H7 (cell line): ENCODE measurements around the gene FUT3. TPM values are rescaled to one million over a fixed set of nuclear protein-coding genes. Genes with fewer than 3 reads are reported as not detected.
"Not testable (repeated sequence)": the region's sequence is repeated elsewhere in the genome, so short reads cannot be mapped to it uniquely, and the experiment has no call there.

Source experiments
- DNase-seq: peaks from one replicate; pipeline ENCODE4 v3.0.0; 2012
- H3K27me3 ChIP-seq: 2 replicates; pipeline ENCODE4 v1.6.0; 2011; ENCODE audit warnings: mild to moderate bottlenecking, low read length; ENCODE audit not compliant: control insufficient read depth, insufficient read depth
- H3K36me3 ChIP-seq: replicated peaks from 2 replicates; pipeline ENCODE4 v1.5.1; 2011; ENCODE audit warnings: low read length; ENCODE audit not compliant: control insufficient read depth, insufficient read depth
- H3K4me3 ChIP-seq: 2 replicates; pipeline ENCODE4 v1.5.1; 2011; ENCODE audit warnings: low read depth, mild to moderate bottlenecking, control low read depth, low read length, moderate library complexity; ENCODE audit not compliant: insufficient read depth
- total RNA-seq: library from RNA; depleted of rRNA; stranded (reverse); fragments of >200 nt; shearing (Covaris generic); gene quantifications from 2 replicates; pipeline ENCODE4 v1.2.3, GENCODE V29; 2014

Gene FUT3
- total RNA-seq, 1 experiment from 2014 or later = not detected

DNA sequence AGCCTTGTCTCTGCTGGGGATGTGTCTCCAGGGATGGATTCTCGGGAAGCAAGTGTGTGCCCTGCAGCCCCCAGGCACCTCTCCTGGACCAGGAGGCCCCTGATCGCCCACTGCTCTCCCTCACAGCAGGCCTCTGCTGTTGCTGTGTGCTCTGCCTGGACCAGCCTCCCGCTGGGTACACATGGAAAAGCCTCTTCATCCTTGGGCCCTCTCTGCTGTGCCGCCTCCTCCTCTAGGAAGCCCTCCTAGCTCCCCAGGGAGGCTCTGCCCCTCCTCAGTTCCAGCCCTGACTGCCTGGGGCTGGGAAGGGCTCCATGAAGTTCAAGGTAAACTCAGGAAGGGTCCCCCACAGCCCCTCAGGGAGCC, 40.3 kb upstream of the FUT3 start:
- Histone ChIP-seq H3K27me3 (no peaks in the 10 kb centered on the region; the same call in 1 of the 2 replicates), H3K36me3 (peaks cover 2% of the 10 kb centered on the region), H3K4me3 (no peak overlapping the region)
- no peak for DNase-seq

GRCh38 chr19:5890099-5890498, 38.9 kb upstream of the FUT3 start:
- Histone ChIP-seq H3K4me3 (no peak overlapping the region), H3K36me3 (no peaks in the 10 kb centered on the region; the same call in 1 of the 2 replicates), H3K27me3 (no peaks in the 10 kb centered on the region; the same call in 1 of the 2 replicates)
- peak; percentile 56 for DNase-seq

- peak; percentile 46 for DNase-seq
- H3K36me3 ChIP-seq = no peaks in the 10 kb centered on the region
- no peaks in the 10 kb centered on the region; the same call in 1 of the 2 replicates for H3K27me3 ChIP-seq
- H3K4me3 ChIP-seq = no peak overlapping the region
These were observed 38.2 kb upstream of the FUT3 start for GRCh38 chr19:5889288-5889971.

- not testable (repeated sequence) for H3K36me3 ChIP-seq, DNase-seq, H3K4me3 ChIP-seq, H3K27me3 ChIP-seq
These were observed 33.0 kb upstream of the FUT3 start for GRCh38 chr19:5884065-5884811.

DNA sequence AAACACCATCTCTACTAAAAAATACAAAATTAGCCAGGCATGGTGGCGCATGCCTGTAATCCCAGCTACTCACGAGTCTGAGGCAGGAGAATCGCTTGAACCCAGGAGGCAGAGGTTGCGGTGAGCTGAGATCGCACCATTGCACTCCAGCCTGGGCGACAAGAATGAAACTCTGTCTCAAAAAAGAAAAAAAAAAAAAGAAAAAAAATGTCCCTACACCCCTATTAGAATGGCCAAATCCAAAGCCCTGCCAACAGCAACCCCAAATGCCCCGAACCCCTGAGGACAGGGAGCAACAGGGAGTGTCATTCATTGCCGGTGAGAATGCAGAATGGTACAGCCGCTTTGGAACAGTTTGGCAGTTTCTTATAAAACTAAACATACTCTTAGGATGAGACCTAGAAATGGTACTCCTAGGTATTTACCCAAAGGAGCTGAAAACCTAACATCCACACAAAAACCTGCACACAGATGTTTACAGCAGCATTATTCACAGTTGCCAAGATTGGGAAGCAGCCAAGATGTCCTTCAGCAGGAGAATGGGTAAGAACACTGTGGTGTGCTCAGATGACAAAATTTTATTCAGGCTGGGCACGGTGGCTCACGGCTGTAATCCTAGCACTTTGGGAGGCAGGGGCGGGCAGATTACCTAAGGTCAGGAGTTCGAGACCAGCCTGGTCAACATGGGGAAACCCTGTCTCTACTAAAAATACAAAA, 32.1 kb upstream of the FUT3 start:
- DNase-seq, H3K36me3 ChIP-seq, H3K4me3 ChIP-seq, H3K27me3 ChIP-seq: not testable (repeated sequence)

GRCh38 chr19:5882421-5882968, 31.2 kb upstream of the FUT3 start:
- Histone ChIP-seq H3K27me3 (no peaks in the 10 kb centered on the region), H3K36me3 (no peaks in the 10 kb centered on the region), H3K4me3 (no peak overlapping the region)
- no peak for DNase-seq

- no peaks in the 10 kb centered on the region for H3K36me3 ChIP-seq
- H3K27me3 ChIP-seq = no peaks in the 10 kb centered on the region
- no peak overlapping the region for H3K4me3 ChIP-seq
- DNase-seq = peak; percentile 68
These were observed 30.5 kb upstream of the FUT3 start for GRCh38 chr19:5881543-5882299.

DNA sequence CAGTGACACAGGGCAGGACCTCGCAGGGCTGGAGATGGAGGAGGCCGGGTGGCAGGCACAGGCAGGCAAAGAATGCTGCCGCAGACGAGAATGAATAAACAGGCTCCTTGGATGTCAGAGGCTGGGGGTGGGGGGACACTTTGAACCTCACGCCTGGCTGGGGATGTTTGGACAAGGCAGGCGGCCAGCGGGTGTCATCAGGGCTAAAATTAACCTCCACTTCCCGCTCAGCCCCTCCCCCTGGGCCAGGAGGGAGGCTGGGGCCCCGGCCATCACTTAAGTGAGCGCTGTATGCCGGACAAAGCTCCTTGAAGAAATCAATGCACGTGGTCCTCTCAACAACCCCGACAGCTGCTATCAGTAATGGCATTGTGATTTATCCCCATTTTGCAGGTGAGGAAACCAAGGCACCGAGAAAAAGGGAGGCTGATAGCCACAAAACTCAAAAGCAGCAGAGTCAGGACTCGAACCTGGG, 29.4 kb upstream of the FUT3 start:
- peak; percentile 77 for DNase-seq
- H3K27me3 ChIP-seq = no peaks in the 10 kb centered on the region
- no peaks in the 10 kb centered on the region for H3K36me3 ChIP-seq
- no peak overlapping the region for H3K4me3 ChIP-seq

DNA sequence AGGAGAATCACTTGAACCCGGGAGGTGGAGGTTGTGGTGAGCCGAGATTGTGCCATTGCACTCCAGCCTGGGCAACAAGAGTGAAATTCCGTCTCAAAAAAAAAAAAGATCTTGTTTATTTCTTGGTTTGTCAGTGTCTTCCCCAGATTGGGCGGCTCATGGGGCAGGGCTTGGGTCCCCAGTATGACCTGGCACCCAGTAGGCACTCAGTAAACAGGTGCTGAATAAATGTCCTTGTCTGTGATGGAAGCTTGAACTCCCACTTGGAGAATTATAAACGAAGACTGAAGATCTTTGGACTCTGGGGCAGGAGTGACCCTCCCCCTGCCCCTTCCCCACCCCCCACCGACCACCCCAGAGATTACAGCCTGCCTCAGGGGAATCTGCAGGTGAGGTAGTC, 28.9 kb upstream of the FUT3 start:
- H3K27me3 ChIP-seq = no peaks in the 10 kb centered on the region
- H3K36me3 ChIP-seq = no peaks in the 10 kb centered on the region
- H3K4me3 ChIP-seq = no peak overlapping the region
- no peak for DNase-seq

DNA sequence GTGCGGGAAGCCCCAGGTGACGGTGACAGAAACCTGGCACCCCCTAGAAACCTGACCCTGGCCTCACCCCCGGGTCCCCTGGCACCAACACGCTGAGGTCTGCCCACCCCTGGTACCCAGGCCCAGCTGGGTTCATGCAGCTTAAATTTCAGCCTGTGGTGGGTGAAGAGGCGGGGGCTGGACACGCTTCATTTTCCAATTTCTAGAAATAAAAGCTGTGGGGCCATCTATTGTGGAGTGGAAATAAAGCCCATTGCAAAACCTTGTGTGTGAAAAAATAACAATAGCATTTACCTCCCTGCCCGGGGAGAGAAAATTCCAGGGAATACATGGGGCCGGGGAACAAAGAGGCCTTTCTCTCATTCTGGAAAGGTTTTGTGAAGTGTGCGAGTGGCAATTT, 26.6 kb upstream of the FUT3 start:
- no peaks in the 10 kb centered on the region for H3K36me3 ChIP-seq
- H3K27me3 ChIP-seq = no peaks in the 10 kb centered on the region
- no peak overlapping the region for H3K4me3 ChIP-seq
- peak; percentile 55 for DNase-seq

GRCh38 chr19:5877427-5877826, 26.2 kb upstream of the FUT3 start:
- no peak overlapping the region for H3K4me3 ChIP-seq
- no peaks in the 10 kb centered on the region for H3K36me3 ChIP-seq
- H3K27me3 ChIP-seq = no peaks in the 10 kb centered on the region
- DNase-seq = peak; percentile 18

GRCh38 chr19:5874496-5874895, 23.2 kb upstream of the FUT3 start:
- not testable (repeated sequence) for H3K27me3 ChIP-seq, H3K36me3 ChIP-seq, H3K4me3 ChIP-seq, DNase-seq

- Histone ChIP-seq H3K36me3 (no peaks in the 10 kb centered on the region), H3K27me3 (no peaks in the 10 kb centered on the region), H3K4me3 (no peak overlapping the region)
- no peak for DNase-seq
These were observed 22.5 kb upstream of the FUT3 start for GRCh38 chr19:5873617-5874199.

- H3K4me3 ChIP-seq = no peak overlapping the region
- DNase-seq = no peak
- no peaks in the 10 kb centered on the region for H3K27me3 ChIP-seq
- no peaks in the 10 kb centered on the region for H3K36me3 ChIP-seq
These were observed 19.7 kb upstream of the FUT3 start for GRCh38 chr19:5870986-5871394.
